ENCODE measurements around the gene XCR1. TPM values are rescaled to one million over a fixed set of nuclear protein-coding genes. Genes with fewer than 3 reads are reported as not detected.

The XCR1 gene
- total and polyA plus RNA-seq, 12 donors, result 0.01 to 0.72 (median 0.09) TPM; not detected in 7

DNA sequence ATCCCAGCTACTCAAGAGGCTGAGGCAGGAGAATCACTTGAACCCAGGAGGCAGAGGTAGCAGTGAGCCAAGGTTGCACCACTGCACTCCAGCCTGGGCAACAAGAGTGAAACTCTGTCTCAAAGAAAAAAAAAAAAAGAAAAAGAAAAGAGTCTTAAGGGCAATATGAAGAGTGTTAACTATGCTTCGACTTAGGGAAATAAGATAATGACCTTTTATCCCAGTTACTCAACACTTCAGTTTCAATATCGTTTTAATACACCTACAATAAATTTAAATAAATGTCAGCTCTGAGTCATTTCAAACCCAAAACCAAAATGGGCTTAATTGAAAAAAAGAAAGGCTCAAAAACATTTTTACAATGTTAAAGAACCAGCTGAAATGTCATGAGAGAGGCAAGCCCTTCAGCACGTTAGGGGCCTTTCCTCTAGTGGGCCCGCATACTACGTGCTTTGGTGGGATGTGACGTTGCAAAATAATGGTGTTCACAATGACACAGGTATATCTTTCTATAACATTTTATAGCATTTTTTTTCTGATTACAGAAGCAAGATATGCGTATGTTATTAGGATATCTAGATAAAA is 47.0 kb downstream of the XCR1 start:
- H3K36me3 ChIP-seq, result peaks cover 0 to 95% (median 64%) of the 10 kb centered on the region in 9 donors
- no peaks in the 10 kb centered on the region for H3K27me3 ChIP-seq
- WGBS, 2 donors, result 87% methylated on average over 7 of the region's 7 CpGs
- intact Hi-C loops (cut with DNase I), result loop anchor here in 1 of 10 donors (5.0 kb wide), 1 partner anchor 38 kb away; the partner anchor contains the start of gene CXCR6
- peak overlapping the region in 2 of 10 donors; percentile 3 to 54 for H3K27ac ChIP-seq
- no peak overlapping the region for H3K4me3 ChIP-seq
- no peak for DNase-seq
- peaks cover 11 to 81% (median 33%) of the 10 kb centered on the region in 9 donors for H3K4me1 ChIP-seq
- no peaks in the 10 kb centered on the region for H3K9me3 ChIP-seq
- ATAC-seq, result no peak
- TF ChIP-seq, protein P1, sequence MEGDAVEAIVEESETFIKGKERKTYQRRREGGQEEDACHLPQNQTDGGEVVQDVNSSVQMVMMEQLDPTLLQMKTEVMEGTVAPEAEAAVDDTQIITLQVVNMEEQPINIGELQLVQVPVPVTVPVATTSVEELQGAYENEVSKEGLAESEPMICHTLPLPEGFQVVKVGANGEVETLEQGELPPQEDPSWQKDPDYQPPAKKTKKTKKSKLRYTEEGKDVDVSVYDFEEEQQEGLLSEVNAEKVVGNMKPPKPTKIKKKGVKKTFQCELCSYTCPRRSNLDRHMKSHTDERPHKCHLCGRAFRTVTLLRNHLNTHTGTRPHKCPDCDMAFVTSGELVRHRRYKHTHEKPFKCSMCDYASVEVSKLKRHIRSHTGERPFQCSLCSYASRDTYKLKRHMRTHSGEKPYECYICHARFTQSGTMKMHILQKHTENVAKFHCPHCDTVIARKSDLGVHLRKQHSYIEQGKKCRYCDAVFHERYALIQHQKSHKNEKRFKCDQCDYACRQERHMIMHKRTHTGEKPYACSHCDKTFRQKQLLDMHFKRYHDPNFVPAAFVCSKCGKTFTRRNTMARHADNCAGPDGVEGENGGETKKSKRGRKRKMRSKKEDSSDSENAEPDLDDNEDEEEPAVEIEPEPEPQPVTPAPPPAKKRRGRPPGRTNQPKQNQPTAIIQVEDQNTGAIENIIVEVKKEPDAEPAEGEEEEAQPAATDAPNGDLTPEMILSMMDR (IDR thresholded peaks at IDR 0.05), result no peak

- TF ChIP-seq, protein P1 (IDR thresholded peaks at IDR 0.05), result no peak
- no peaks in the 10 kb centered on the region for H3K27me3 ChIP-seq
- 91 to 94% methylated on average over 4 of the region's 4 CpGs for WGBS, 2 donors
- H3K36me3 ChIP-seq, result peaks cover 0 to 99% (median 73%) of the 10 kb centered on the region in 9 donors
- no peaks in the 10 kb centered on the region for H3K9me3 ChIP-seq
- DNase-seq (no peak), ATAC-seq (no peak)
- H3K4me3 ChIP-seq, result no peak overlapping the region
- intact Hi-C loops (cut with DNase I), result no loop called here
- H3K27ac ChIP-seq, result peak overlapping the region in 1 of 10 donors; percentile 54
- H3K4me1 ChIP-seq, result peaks cover 7 to 73% (median 23%) of the 10 kb centered on the region in 9 donors
Observed at GRCh38 chr3:45979378-45979777, 47.9 kb downstream of the XCR1 start.

GRCh38 chr3:45978006-45978761 is 49.1 kb downstream of the XCR1 start:
- Histone ChIP-seq H3K4me1 (peaks cover 0 to 66% (median 11%) of the 10 kb centered on the region in 9 donors), H3K27me3 (no peaks in the 10 kb centered on the region), H3K9me3 (no peaks in the 10 kb centered on the region), H3K4me3 (no peak overlapping the region), H3K27ac (peak overlapping the region in 1 of 10 donors; percentile 71), H3K36me3 (peaks cover 0 to 99% (median 77%) of the 10 kb centered on the region in 9 donors)
- ATAC-seq, result no peak
- WGBS, 2 donors, result 92 to 93% methylated on average over 5 of the region's 5 CpGs
- no peak for DNase-seq
- TF ChIP-seq, protein P1 (IDR thresholded peaks at IDR 0.05), result no peak
- intact Hi-C loops (cut with DNase I), result no loop called here

DNA sequence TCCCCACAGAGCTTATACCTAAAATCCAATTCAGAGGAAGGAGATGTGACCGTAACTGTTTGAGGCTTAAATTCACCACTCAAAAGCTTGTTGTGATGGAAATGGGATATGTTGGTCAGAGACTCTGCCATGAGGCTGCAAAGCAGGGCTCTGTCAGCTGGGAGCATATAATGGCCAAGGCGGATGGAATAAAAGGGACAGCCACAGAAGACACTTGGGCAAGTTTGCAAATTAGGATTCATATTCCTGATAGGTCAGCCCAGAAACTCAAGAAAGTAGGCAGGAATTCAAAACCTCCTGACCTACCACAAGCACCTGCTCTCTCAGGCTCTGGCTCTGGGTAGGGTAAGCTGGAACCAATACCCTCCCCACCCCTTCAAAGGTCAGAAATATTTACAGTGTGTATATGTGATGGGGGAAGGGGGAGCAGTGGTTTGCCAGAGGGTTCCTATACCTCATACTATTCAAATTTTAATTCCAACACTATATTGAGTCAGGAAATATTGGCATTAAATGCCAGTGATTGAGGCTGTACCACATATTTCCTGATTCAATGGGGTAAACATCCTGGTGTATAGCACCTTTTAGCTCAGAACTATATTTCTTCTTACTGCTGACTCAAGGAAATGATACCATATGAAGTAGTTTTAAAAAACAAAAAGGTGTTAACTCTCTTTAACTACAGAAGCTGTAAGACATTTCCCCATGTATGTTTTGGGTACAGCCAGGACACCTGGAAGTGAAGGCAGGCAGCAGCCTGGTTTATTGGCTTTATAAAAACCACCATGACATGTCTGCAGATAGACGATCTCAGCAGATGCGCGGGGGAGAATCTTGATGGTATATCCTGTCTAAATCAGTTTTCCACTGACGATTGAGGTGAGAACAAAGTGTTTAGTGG is 50.8 kb downstream of the XCR1 start:
- WGBS, 2 donors, result 77 to 83% methylated on average over 6 of the region's 6 CpGs
- Histone ChIP-seq H3K36me3 (peaks cover 0 to 99% (median 70%) of the 10 kb centered on the region in 9 donors), H3K4me3 (no peak overlapping the region), H3K27me3 (no peaks in the 10 kb centered on the region), H3K9me3 (no peaks in the 10 kb centered on the region), H3K27ac (peak overlapping the region in 1 of 10 donors; percentile 71), H3K4me1 (peaks cover 0 to 67% (median 5%) of the 10 kb centered on the region in 9 donors)
- TF ChIP-seq, protein P1 (IDR thresholded peaks at IDR 0.05), result no peak
- DNase-seq, result no peak
- ATAC-seq, result no peak
- intact Hi-C loops (cut with DNase I), result no loop called here
